ENCODE data around the gene SAE1.

GRCh38 chr19:47156861-47157430 is 26.3 kb downstream of the SAE1 start:
- TF ChIP-seq CTCF (IDR thresholded peaks at IDR 0.05; ENCODE audit: borderline replicate concordance, extremely low read depth, low read length, poor library complexity, severe bottlenecking) (no peak), EZH2 (IDR thresholded peaks at IDR 0.05; ENCODE audit: borderline replicate concordance, low read depth, low read length, severe bottlenecking) (no peak)

Data from DND-41 (cell line).